ENCODE results near the gene CATSPERB. TPM values are rescaled to one million over a fixed set of nuclear protein-coding genes. Genes with fewer than 3 reads are reported as not detected.

Gene CATSPERB
- total RNA-seq, 2 donors from 2014 or later, result 20.4 to 70.0 TPM

DNA sequence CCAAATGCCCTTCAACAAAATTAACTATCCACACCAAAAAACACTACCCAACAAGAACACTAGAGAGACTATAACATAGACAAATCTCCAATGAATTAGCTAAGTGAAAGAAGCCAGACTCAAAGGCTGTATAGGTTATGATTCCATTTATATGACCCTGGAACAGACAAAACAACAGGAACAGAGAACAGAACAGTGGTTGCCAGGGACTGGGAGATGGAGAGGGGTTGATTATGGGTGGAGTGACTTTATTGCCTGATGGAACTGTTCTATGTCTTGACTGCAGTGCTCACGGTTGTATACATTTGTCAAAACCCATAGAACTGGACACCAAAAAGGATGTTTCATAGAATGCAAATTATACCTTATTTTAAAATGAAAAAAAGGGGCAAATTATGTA, 14.9 kb downstream of the CATSPERB start:
- no peaks in the 10 kb centered on the region for H3K4me1 ChIP-seq
- DNase-seq, result no peak
- WGBS, 2 donors, result 95 to 96% methylated on average over 1 of the region's 1 CpG
- H3K9me3 ChIP-seq, result no peaks in the 10 kb centered on the region
- TF ChIP-seq POLR2A (IDR thresholded peaks at IDR 0.05) (no peak), CTCF (IDR thresholded peaks at IDR 0.05) (no peak)
- H3K4me3 ChIP-seq, result no peak overlapping the region
- H3K36me3 ChIP-seq (replicated peaks in 1 of 2; ENCODE audit: insufficient read depth in 1 of 2, low read depth in 2 of 2), result no peaks in the 10 kb centered on the region
- H3K27ac ChIP-seq, result no peak overlapping the region
- no peak for ATAC-seq
- intact Hi-C loops (cut with DNase I), result no loop called here
- H3K27me3 ChIP-seq, result no peaks in the 10 kb centered on the region

- H3K36me3 ChIP-seq (replicated peaks in 1 of 2; ENCODE audit: insufficient read depth in 1 of 2, low read depth in 2 of 2), result no peaks in the 10 kb centered on the region
- intact Hi-C loops (cut with DNase I), result no loop called here
- 76 to 80% methylated on average over 6 of the region's 6 CpGs for WGBS, 2 donors
- no peak overlapping the region for H3K27ac ChIP-seq
- no peak for TF ChIP-seq CTCF (IDR thresholded peaks at IDR 0.05)
- TF ChIP-seq POLR2A (IDR thresholded peaks at IDR 0.05), result no peak
- no peak for DNase-seq
- no peaks in the 10 kb centered on the region for H3K27me3 ChIP-seq
- H3K9me3 ChIP-seq, result no peaks in the 10 kb centered on the region
- no peak overlapping the region for H3K4me3 ChIP-seq
- H3K4me1 ChIP-seq, result no peaks in the 10 kb centered on the region
- no peak for ATAC-seq
These were observed 17.1 kb downstream of the CATSPERB start for GRCh38 chr14:91714805-91715204.

DNA sequence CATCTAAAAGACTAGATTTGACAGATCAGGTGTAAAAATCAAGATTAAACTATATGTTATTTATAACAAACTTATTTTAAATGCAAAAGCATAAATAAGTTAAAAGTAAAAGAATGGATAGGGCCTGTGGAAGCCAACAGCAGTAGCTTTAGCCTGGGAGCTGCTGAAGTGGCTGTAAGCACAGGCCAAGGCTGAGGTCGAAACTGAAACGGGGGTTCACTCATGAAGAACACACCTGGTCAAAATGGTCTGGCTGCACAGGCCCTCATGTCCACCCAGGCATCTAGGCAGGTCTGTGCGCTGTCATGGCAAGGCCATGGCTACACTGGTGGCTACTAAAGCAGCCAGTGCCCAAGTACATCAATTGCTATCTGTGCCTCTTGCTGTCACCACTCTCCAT, 23.1 kb downstream of the CATSPERB start:
- DNase-seq (no peak), ATAC-seq (no peak)
- 98 to 99% methylated on average over 3 of the region's 3 CpGs for WGBS, 2 donors
- Histone ChIP-seq H3K4me3 (no peak overlapping the region), H3K36me3 (replicated peaks in 1 of 2; ENCODE audit: insufficient read depth in 1 of 2, low read depth in 2 of 2) (no peaks in the 10 kb centered on the region), H3K4me1 (no peaks in the 10 kb centered on the region), H3K27ac (no peak overlapping the region), H3K9me3 (no peaks in the 10 kb centered on the region), H3K27me3 (no peaks in the 10 kb centered on the region)
- TF ChIP-seq POLR2A (IDR thresholded peaks at IDR 0.05), result no peak
- intact Hi-C loops (cut with DNase I), result no loop called here

GRCh38 chr14:91706996-91707395, 24.9 kb downstream of the CATSPERB start:
- no peak for TF ChIP-seq POLR2A (IDR thresholded peaks at IDR 0.05)
- TF ChIP-seq CTCF (IDR thresholded peaks at IDR 0.05), result no peak
- H3K27ac ChIP-seq, result no peak overlapping the region
- intact Hi-C loops (cut with DNase I), result no loop called here
- no peaks in the 10 kb centered on the region for H3K27me3 ChIP-seq
- H3K9me3 ChIP-seq, result no peaks in the 10 kb centered on the region
- DNase-seq (no peak), ATAC-seq (no peak)
- H3K4me1 ChIP-seq, result no peaks in the 10 kb centered on the region
- no peaks in the 10 kb centered on the region for H3K36me3 ChIP-seq (replicated peaks in 1 of 2; ENCODE audit: insufficient read depth in 1 of 2, low read depth in 2 of 2)
- H3K4me3 ChIP-seq, result no peak overlapping the region

DNA sequence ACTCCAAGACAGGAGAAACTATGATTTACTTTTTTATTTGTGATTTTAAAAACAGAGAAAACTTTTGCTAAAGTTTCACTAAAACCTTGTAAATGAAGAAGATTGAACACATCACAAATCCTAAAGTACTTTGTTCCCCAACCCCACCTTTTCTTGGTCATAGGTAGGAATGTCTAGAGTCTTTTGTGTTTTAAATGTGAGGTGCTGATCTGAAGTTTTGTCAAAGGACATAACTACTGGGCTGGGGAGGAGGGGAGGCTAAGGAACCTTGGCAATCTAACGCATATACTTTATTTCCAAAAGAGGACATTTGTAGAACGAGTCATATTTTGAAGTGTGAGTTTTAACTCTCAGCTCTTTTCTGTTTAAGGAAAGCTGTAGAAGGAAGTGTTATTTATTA, 37.2 kb downstream of the CATSPERB start:
- TF ChIP-seq POLR2A (IDR thresholded peaks at IDR 0.05), result no peak
- TF ChIP-seq CTCF (IDR thresholded peaks at IDR 0.05), result no peak
- ATAC-seq (no peak), DNase-seq (no peak)
- Histone ChIP-seq H3K4me1 (peaks cover 6% of the 10 kb centered on the region), H3K36me3 (replicated peaks in 1 of 2; ENCODE audit: insufficient read depth in 1 of 2, low read depth in 2 of 2) (no peaks in the 10 kb centered on the region), H3K4me3 (no peak overlapping the region), H3K27ac (no peak overlapping the region), H3K9me3 (no peaks in the 10 kb centered on the region), H3K27me3 (no peaks in the 10 kb centered on the region)
- intact Hi-C loops (cut with DNase I), result no loop called here
- 71 to 77% methylated on average over 2 of the region's 2 CpGs for WGBS, 2 donors

Measured in body of pancreas (tissue), 4 donors.